ENCODE data around the gene PEPD.

Gene PEPD

DNA sequence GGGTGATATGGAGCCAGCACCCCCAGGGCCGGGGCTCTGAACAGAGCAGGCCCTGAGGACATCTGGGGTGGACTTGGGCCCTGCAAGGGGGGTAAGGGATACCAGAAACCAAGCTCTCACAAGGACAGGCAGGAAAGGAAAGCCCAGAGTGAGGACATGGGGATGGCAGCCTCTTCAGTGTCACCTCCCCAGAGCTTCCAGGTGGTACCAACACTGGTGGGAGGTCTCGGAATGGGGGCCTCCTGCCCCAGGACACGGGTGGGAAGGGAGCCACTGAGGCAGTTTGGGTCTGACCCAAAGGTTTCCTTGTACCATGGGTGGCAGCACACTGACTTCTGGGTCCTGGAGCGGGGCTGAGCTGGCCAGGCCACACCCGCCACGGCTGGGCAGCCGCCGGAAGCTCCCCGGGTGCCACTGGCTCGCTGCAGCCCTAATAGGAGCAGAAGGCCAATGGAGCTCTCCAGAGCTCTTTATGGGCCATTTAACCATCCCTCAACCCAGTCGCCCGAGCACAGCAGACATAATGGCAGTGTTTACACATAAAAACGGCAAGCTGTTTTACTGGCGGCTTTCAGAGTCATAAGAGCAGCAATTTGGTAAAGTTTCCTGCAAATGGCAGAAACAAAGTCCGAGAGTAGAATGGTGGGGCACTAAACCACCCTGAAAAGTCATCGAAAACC, 59.3 kb downstream of the PEPD start:
- H3K27ac ChIP-seq (ENCODE audit: low read length): no peak overlapping the region
- H3K4me3 ChIP-seq (ENCODE audit: low read depth in 1 of 2, low read length in 2 of 2): no peak overlapping the region
- H3K36me3 ChIP-seq (ENCODE audit: control insufficient read depth in 1 of 2, insufficient read depth in 2 of 2, low read length in 2 of 2): peaks cover 0 to 15% of the 10 kb centered on the region in 2 donors
- no peaks in the 10 kb centered on the region for H3K27me3 ChIP-seq (ENCODE audit: low read depth, low read length)
- H3K4me1 ChIP-seq (ENCODE audit: control insufficient read depth in 1 of 2, insufficient read depth in 2 of 2, low read length in 2 of 2): peaks cover 0 to 7% of the 10 kb centered on the region in 2 donors
- no peaks in the 10 kb centered on the region for H3K9me3 ChIP-seq (ENCODE audit: control insufficient read depth in 1 of 2, low read length in 2 of 2)

- peaks cover 0 to 7% of the 10 kb centered on the region in 2 donors for H3K4me1 ChIP-seq (ENCODE audit: control insufficient read depth in 1 of 2, insufficient read depth in 2 of 2, low read length in 2 of 2)
- peaks cover 0 to 15% of the 10 kb centered on the region in 2 donors for H3K36me3 ChIP-seq (ENCODE audit: control insufficient read depth in 1 of 2, insufficient read depth in 2 of 2, low read length in 2 of 2)
- no peak overlapping the region for H3K27ac ChIP-seq (ENCODE audit: low read length)
- no peaks in the 10 kb centered on the region for H3K9me3 ChIP-seq (ENCODE audit: control insufficient read depth in 1 of 2, low read length in 2 of 2)
- no peak overlapping the region for H3K4me3 ChIP-seq (ENCODE audit: low read depth in 1 of 2, low read length in 2 of 2)
- H3K27me3 ChIP-seq (ENCODE audit: low read depth, low read length): no peaks in the 10 kb centered on the region
Measured at GRCh38 chr19:33461256-33462111, 60.1 kb downstream of the PEPD start.

DNA sequence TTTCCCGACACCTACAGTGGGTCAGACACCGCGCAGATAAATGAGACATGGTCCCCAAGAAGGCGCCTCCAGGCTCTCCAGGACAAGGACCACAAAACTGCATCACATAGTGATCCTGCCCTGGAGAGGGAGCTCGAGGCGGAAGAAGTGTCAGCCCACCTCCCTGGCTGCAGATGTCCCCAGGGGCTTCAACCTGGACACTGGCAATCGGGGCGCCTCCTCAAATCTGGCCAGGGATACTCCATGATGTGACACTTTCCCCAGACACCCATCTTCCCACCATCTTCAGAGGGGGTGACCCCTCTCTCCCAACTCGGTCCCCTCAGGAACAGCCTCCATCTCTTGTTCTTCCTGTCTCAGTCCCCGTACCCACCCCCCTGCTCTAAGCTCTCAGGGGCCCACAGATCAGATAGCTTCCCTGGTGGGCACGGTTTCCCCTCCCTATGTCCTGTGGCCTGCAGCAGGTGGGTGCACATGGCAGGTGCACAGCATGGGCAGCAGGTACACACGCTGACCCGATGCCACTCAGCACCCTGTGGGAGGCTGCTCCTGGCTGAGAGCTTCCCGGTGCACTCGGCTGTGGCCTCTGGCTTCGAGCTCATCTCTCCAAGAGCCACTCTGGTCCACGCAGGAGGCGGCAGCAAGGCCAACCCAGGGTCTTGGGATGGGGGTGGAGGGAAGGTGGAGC, 61.2 kb downstream of the PEPD start:
- no peaks in the 10 kb centered on the region for H3K9me3 ChIP-seq (ENCODE audit: control insufficient read depth in 1 of 2, low read length in 2 of 2)
- H3K4me3 ChIP-seq (ENCODE audit: low read depth in 1 of 2, low read length in 2 of 2): no peak overlapping the region
- no peak overlapping the region for H3K27ac ChIP-seq (ENCODE audit: low read length)
- peaks cover 0 to 2% of the 10 kb centered on the region in 2 donors for H3K4me1 ChIP-seq (ENCODE audit: control insufficient read depth in 1 of 2, insufficient read depth in 2 of 2, low read length in 2 of 2)
- peaks cover 0 to 15% of the 10 kb centered on the region in 2 donors for H3K36me3 ChIP-seq (ENCODE audit: control insufficient read depth in 1 of 2, insufficient read depth in 2 of 2, low read length in 2 of 2)
- H3K27me3 ChIP-seq (ENCODE audit: low read depth, low read length): no peaks in the 10 kb centered on the region

- no peaks in the 10 kb centered on the region for H3K4me1 ChIP-seq (ENCODE audit: control insufficient read depth in 1 of 2, insufficient read depth in 2 of 2, low read length in 2 of 2)
- H3K9me3 ChIP-seq (ENCODE audit: control insufficient read depth in 1 of 2, low read length in 2 of 2): no peaks in the 10 kb centered on the region
- no peak overlapping the region for H3K27ac ChIP-seq (ENCODE audit: low read length)
- H3K36me3 ChIP-seq (ENCODE audit: control insufficient read depth in 1 of 2, insufficient read depth in 2 of 2, low read length in 2 of 2): peaks cover 0 to 15% of the 10 kb centered on the region in 2 donors
- no peak overlapping the region for H3K4me3 ChIP-seq (ENCODE audit: low read depth in 1 of 2, low read length in 2 of 2)
- no peaks in the 10 kb centered on the region for H3K27me3 ChIP-seq (ENCODE audit: low read depth, low read length)
Measured at GRCh38 chr19:33459222-33460090, 62.1 kb downstream of the PEPD start.

DNA sequence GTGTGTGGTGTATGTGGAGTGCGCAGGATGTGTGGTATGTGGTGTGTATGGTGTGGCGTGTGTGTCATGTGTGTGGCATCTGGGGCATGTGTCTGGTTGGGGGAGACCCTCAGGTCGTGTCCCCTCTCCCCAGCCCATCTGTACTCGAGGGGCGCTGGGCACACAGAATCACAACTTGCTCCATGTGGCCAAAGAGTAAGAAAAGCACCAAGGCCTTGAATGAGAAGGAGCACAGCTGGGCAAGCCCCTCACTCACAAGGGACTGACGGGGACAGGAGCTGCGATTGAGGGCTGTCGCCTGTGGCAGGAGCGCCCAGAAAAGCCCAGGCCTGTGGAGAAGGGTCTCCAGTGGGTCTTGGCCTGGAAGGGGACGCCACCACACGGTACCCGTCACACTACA, 62.8 kb downstream of the PEPD start:
- no peak overlapping the region for H3K27ac ChIP-seq (ENCODE audit: low read length)
- no peak overlapping the region for H3K4me3 ChIP-seq (ENCODE audit: low read depth in 1 of 2, low read length in 2 of 2)
- no peaks in the 10 kb centered on the region for H3K4me1 ChIP-seq (ENCODE audit: control insufficient read depth in 1 of 2, insufficient read depth in 2 of 2, low read length in 2 of 2)
- peaks cover 0 to 15% of the 10 kb centered on the region in 2 donors for H3K36me3 ChIP-seq (ENCODE audit: control insufficient read depth in 1 of 2, insufficient read depth in 2 of 2, low read length in 2 of 2)
- H3K27me3 ChIP-seq (ENCODE audit: low read depth, low read length): no peaks in the 10 kb centered on the region
- H3K9me3 ChIP-seq (ENCODE audit: control insufficient read depth in 1 of 2, low read length in 2 of 2): no peaks in the 10 kb centered on the region

DNA sequence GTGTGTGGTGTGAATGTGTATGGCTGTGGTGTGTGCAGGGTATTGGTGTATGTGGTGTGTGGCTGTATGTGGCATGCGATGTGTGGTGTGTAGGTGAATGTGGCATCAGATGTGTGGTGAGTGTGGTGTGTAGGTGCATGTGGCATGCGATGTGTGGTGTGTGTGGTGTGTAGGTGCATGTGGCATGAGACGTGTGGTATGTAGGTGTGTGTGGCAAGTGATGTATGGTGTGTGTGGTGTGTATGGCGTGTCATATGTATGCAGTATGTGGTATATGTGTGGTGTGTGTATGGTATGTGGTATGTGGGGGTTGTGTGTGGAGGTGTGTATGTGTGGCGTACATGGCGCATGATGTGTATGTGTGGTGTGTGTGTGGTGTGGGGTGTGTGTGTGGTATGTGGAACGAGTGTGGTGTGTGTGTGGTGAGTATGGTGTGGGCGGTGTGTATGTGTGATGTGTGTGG, 63.4 kb downstream of the PEPD start:
- no peak overlapping the region for H3K4me3 ChIP-seq (ENCODE audit: low read depth in 1 of 2, low read length in 2 of 2)
- no peaks in the 10 kb centered on the region for H3K4me1 ChIP-seq (ENCODE audit: control insufficient read depth in 1 of 2, insufficient read depth in 2 of 2, low read length in 2 of 2)
- H3K27me3 ChIP-seq (ENCODE audit: low read depth, low read length): no peaks in the 10 kb centered on the region
- no peak overlapping the region for H3K27ac ChIP-seq (ENCODE audit: low read length)
- H3K36me3 ChIP-seq (ENCODE audit: control insufficient read depth in 1 of 2, insufficient read depth in 2 of 2, low read length in 2 of 2): peaks cover 0 to 15% of the 10 kb centered on the region in 2 donors
- no peaks in the 10 kb centered on the region for H3K9me3 ChIP-seq (ENCODE audit: control insufficient read depth in 1 of 2, low read length in 2 of 2)

DNA sequence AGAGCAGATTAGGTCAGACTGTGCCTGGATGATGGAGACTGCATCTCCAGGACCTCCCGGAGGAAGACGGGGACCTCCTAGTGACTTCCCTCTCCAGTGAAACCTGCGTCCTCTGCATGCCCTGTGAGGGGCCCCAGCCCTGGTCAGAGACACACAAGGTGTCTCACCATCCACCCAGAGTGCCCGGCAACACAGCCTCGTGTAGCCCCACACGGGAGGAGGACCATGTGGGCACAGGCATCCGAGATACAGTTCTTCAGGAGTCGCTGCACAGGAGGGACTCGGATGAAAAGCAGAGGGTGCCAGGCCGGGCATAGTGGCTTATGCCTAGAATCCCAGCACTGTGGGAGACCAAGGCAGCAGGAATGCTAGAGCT, 64.8 kb downstream of the PEPD start:
- Histone ChIP-seq H3K4me1 (ENCODE audit: control insufficient read depth in 1 of 2, insufficient read depth in 2 of 2, low read length in 2 of 2) (no peaks in the 10 kb centered on the region), H3K27me3 (ENCODE audit: low read depth, low read length) (no peaks in the 10 kb centered on the region), H3K9me3 (ENCODE audit: control insufficient read depth in 1 of 2, low read length in 2 of 2) (no peaks in the 10 kb centered on the region), H3K36me3 (ENCODE audit: control insufficient read depth in 1 of 2, insufficient read depth in 2 of 2, low read length in 2 of 2) (peaks cover 0 to 9% of the 10 kb centered on the region in 2 donors), H3K4me3 (ENCODE audit: low read depth in 1 of 2, low read length in 2 of 2) (no peak overlapping the region), H3K27ac (ENCODE audit: low read length) (no peak overlapping the region)

DNA sequence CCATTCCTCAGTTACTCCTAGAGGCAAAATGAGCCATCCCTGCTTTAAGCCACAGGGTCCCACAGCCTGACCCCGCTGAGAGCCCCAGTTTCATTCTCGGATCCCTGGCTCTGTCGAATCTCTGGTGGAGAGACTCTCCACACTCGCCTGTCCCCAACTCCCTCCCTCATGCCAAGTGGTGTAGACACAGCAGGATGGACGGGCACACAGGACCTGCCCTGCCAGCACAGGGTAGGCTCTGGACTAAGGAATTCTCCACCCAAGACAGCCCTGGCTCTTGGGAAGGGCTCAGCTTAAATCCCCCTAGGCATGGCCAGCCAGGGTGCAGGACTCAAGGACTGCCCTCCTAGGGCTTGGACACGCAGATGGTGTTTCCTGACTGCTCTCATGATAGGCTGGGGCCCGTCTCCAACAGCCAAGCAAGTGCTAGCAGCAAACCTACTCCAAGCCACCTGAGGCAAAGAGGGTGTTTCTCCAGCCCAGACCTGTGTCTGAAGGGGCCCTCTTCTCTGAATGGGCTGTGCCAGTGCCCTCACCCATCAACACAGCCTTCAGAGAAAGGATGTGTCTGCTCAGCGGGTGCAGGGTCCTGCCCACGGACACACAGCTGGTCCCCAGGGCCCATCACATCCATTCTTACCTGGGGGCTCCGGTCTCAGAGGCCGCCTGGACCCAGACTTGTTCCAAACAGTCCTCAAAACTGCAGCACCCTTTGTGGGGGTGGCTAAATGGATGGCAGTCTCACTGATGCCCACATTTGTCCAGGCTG, 65.3 kb downstream of the PEPD start:
- no peak overlapping the region for H3K4me3 ChIP-seq (ENCODE audit: low read depth in 1 of 2, low read length in 2 of 2)
- H3K9me3 ChIP-seq (ENCODE audit: control insufficient read depth in 1 of 2, low read length in 2 of 2): no peaks in the 10 kb centered on the region
- H3K4me1 ChIP-seq (ENCODE audit: control insufficient read depth in 1 of 2, insufficient read depth in 2 of 2, low read length in 2 of 2): no peaks in the 10 kb centered on the region
- H3K27ac ChIP-seq (ENCODE audit: low read length): no peak overlapping the region
- H3K27me3 ChIP-seq (ENCODE audit: low read depth, low read length): no peaks in the 10 kb centered on the region
- peaks cover 0 to 5% of the 10 kb centered on the region in 2 donors for H3K36me3 ChIP-seq (ENCODE audit: control insufficient read depth in 1 of 2, insufficient read depth in 2 of 2, low read length in 2 of 2)

DNA sequence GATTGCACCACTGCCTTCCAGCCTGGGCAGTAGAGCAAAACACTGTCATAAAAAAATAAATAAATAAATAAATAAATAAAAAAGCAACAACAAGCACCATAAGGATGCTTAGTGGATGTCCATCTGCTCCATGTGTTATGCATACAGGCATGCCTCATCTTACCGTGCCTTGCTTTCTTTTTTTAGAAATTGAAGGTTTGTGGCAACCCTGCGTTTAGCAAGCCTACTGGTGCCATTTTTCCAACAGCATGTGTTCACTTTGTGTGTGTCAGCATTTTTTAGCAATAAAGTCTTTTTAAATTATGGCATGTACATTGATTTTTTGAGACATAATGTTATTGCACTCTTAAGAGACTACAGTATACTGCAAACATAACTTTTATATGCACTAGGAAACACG, 68.3 kb downstream of the PEPD start:
- peaks cover 5 to 6% of the 10 kb centered on the region in 2 donors for H3K36me3 ChIP-seq (ENCODE audit: control insufficient read depth in 1 of 2, insufficient read depth in 2 of 2, low read length in 2 of 2)
- H3K9me3 ChIP-seq (ENCODE audit: control insufficient read depth in 1 of 2, low read length in 2 of 2): no peaks in the 10 kb centered on the region
- H3K4me1 ChIP-seq (ENCODE audit: control insufficient read depth in 1 of 2, insufficient read depth in 2 of 2, low read length in 2 of 2): no peaks in the 10 kb centered on the region
- no peaks in the 10 kb centered on the region for H3K27me3 ChIP-seq (ENCODE audit: low read depth, low read length)
- no peak overlapping the region for H3K4me3 ChIP-seq (ENCODE audit: low read depth in 1 of 2, low read length in 2 of 2)
- H3K27ac ChIP-seq (ENCODE audit: low read length): no peak overlapping the region

DNA sequence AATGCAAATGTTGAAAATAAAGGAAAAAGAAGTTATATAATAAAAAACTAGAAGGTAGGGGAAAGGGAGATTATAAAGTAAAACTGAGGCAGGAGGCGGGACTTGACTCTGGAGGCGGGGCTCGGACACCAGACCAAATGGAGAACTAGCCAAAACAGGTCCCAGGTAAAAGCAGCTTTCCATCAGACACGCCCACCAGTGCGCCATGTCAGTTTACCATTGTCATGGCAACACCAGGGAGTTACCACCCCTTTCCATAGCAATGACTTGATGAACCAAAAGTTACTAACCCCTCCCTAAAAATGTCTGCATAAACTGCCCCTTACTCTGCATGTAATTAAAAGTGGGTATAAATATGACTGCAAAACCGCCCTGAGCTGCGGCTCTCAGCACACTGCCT, 70.9 kb downstream of the PEPD start:
- Histone ChIP-seq H3K9me3 (ENCODE audit: control insufficient read depth in 1 of 2, low read length in 2 of 2) (no peaks in the 10 kb centered on the region), H3K27me3 (ENCODE audit: low read depth, low read length) (no peaks in the 10 kb centered on the region), H3K4me3 (ENCODE audit: low read depth in 1 of 2, low read length in 2 of 2) (no peak overlapping the region)

More for the DNA sequence above, 70.9 kb downstream of the PEPD start:
- H3K36me3 ChIP-seq (ENCODE audit: control insufficient read depth in 1 of 2, insufficient read depth in 2 of 2, low read length in 2 of 2): peaks cover 5 to 6% of the 10 kb centered on the region in 2 donors
- H3K27ac ChIP-seq (ENCODE audit: low read length): no peak overlapping the region
- H3K4me1 ChIP-seq (ENCODE audit: control insufficient read depth in 1 of 2, insufficient read depth in 2 of 2, low read length in 2 of 2): no peaks in the 10 kb centered on the region
